IPS-15b (cell line): ENCODE data around the gene TRAPPC2L.
"Not testable (repeated sequence)": the region's sequence is repeated elsewhere in the genome, so short reads cannot be mapped to it uniquely, and the experiment has no call there.

ENCODE experiments used
- H3K27me3 ChIP-seq: one replicate; pipeline ENCODE4 v1.6.1; 2013; ENCODE audit warnings: low read length; ENCODE audit not compliant: control insufficient read depth, insufficient read depth
- H3K36me3 ChIP-seq: one replicate; pipeline ENCODE4 v1.6.1; 2013; ENCODE audit warnings: low read length; ENCODE audit not compliant: control insufficient read depth, insufficient read depth
- H3K4me1 ChIP-seq: one replicate; pipeline ENCODE4 v1.6.1; 2013; ENCODE audit warnings: mild to moderate bottlenecking, low read length; ENCODE audit not compliant: control insufficient read depth, insufficient read depth
- H3K4me3 ChIP-seq: one replicate; pipeline ENCODE4 v1.5.1; 2013; ENCODE audit warnings: low read depth, low read length
- H3K9ac ChIP-seq: one replicate; pipeline ENCODE4 v1.6.1; 2013; ENCODE audit warnings: low read depth, mild to moderate bottlenecking, low read length
- H3K9me3 ChIP-seq: one replicate; pipeline ENCODE4 v1.6.1; 2013; ENCODE audit warnings: mild to moderate bottlenecking, low read length; ENCODE audit not compliant: control insufficient read depth, insufficient read depth

Gene TRAPPC2L

GRCh38 chr16:88822281-88823040, 34.5 kb upstream of the TRAPPC2L start:
- Histone ChIP-seq H3K27me3 (no peaks in the 10 kb centered on the region), H3K4me1 (no peaks in the 10 kb centered on the region), H3K36me3 (peaks cover 12% of the 10 kb centered on the region), H3K9ac (no peak overlapping the region), H3K9me3 (no peaks in the 10 kb centered on the region), H3K4me3 (no peak overlapping the region)

- not testable (repeated sequence) for H3K4me1 ChIP-seq, H3K9ac ChIP-seq, H3K4me3 ChIP-seq, H3K9me3 ChIP-seq, H3K27me3 ChIP-seq
- peaks cover 12% of the 10 kb centered on the region for H3K36me3 ChIP-seq
Observed at GRCh38 chr16:88823646-88824045, 33.3 kb upstream of the TRAPPC2L start.

DNA sequence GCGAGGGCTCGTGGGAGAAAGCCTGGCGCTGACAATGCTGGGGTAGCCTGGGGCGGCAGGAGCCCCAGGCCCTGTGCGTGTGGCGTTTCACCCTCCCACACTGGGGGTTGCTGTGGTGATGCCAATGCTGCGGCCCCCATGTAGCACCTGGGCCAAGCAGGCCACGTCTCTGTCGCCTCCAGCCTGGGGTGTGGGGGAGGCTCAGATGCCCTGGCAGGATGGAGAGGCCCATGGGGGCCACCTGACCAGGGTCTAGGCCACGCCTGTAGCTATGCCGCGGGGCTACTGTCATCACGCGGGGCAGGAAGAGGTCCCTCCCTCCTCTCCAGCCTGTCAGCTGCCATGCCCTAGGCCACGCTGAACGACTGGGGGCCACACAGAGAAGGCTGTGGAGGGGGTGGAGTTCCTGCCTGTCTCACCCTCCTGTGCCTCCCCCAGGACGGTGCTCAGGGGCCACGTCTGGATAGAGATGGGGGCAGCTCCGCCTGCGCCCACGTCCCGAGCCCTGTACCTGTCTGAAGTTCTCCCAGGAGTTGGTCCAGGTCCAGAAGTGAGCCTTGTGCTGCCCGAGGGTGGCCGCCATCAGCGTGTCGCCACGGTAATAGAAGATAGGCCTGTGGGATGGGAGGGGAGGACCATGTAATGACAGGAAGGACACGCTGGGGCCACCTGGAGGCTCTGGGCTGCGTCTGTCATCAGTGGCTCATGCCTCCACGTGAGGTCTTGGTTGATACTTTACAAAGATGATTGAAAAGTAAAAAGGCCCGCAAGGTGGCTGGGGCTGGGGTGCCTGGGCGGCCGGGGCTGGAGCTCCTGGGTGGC, 32.5 kb upstream of the TRAPPC2L start:
- Histone ChIP-seq H3K9me3 (no peaks in the 10 kb centered on the region), H3K4me3 (no peak overlapping the region), H3K4me1 (no peaks in the 10 kb centered on the region), H3K36me3 (peaks cover 12% of the 10 kb centered on the region), H3K9ac (no peak overlapping the region), H3K27me3 (no peaks in the 10 kb centered on the region)

DNA sequence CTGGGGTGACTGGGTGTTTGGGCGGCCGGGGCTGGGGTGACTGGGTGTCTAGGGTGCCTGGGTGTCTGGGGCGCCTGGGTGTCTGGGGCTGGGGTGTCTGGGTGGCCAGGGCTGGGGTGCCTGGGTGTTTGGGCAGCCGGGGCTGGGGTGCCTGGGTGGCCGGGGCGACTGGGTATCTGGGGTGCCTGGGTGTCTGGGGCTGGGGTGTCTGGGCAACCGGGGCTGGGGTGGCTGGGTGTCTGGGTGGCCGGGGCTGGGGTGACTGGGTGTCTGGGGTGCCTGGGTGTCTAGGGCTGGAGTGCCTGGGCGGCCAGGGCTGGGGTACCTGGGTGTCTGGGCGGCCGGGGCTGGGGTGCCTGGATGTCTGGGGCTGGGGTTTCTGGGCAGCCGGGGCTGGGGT, 31.8 kb upstream of the TRAPPC2L start:
- Histone ChIP-seq H3K36me3 (peaks cover 12% of the 10 kb centered on the region), H3K4me1 (no peaks in the 10 kb centered on the region), H3K27me3 (no peaks in the 10 kb centered on the region), H3K4me3 (no peak overlapping the region), H3K9ac (no peak overlapping the region), H3K9me3 (no peaks in the 10 kb centered on the region)

- Histone ChIP-seq H3K9me3 (no peaks in the 10 kb centered on the region), H3K36me3 (peaks cover 9% of the 10 kb centered on the region), H3K27me3 (no peaks in the 10 kb centered on the region), H3K4me3 (no peak overlapping the region), H3K9ac (no peak overlapping the region), H3K4me1 (no peaks in the 10 kb centered on the region)
Observed at GRCh38 chr16:88826070-88826840, 30.7 kb upstream of the TRAPPC2L start.

GRCh38 chr16:88827727-88828126, 29.2 kb upstream of the TRAPPC2L start:
- H3K9me3 ChIP-seq: no peaks in the 10 kb centered on the region
- H3K27me3 ChIP-seq: no peaks in the 10 kb centered on the region
- H3K4me1 ChIP-seq: no peaks in the 10 kb centered on the region
- no peak overlapping the region for H3K4me3 ChIP-seq
- peaks cover 7% of the 10 kb centered on the region for H3K36me3 ChIP-seq
- H3K9ac ChIP-seq: no peak overlapping the region

DNA sequence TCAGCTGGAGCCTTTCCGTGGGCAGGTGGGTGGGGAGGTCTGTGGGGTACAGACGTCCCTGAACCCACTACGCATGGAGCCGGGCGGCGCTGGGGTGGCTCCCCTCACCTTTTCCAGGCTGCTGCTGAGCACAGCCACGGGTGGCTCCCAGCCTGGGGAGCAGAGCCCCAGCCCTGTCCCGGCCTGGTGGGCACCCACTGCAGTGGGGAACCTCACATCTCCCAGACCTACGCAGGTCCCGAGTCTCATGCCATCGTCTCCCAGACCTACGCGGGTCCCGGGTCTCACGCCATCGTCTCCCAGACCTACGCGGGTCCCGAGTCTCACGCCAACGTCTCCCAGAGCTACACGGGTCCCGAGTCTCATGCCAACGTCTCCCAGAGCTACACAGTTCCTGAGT, 28.2 kb upstream of the TRAPPC2L start:
- no peak overlapping the region for H3K9ac ChIP-seq
- no peaks in the 10 kb centered on the region for H3K27me3 ChIP-seq
- H3K9me3 ChIP-seq: no peaks in the 10 kb centered on the region
- no peaks in the 10 kb centered on the region for H3K4me1 ChIP-seq
- H3K36me3 ChIP-seq: peaks cover 7% of the 10 kb centered on the region
- H3K4me3 ChIP-seq: no peak overlapping the region

GRCh38 chr16:88830258-88830657, 26.7 kb upstream of the TRAPPC2L start:
- Histone ChIP-seq H3K27me3 (no peaks in the 10 kb centered on the region), H3K4me1 (no peaks in the 10 kb centered on the region), H3K36me3 (peaks cover 8% of the 10 kb centered on the region), H3K9me3 (no peaks in the 10 kb centered on the region), H3K4me3 (no peak overlapping the region), H3K9ac (no peak overlapping the region)

DNA sequence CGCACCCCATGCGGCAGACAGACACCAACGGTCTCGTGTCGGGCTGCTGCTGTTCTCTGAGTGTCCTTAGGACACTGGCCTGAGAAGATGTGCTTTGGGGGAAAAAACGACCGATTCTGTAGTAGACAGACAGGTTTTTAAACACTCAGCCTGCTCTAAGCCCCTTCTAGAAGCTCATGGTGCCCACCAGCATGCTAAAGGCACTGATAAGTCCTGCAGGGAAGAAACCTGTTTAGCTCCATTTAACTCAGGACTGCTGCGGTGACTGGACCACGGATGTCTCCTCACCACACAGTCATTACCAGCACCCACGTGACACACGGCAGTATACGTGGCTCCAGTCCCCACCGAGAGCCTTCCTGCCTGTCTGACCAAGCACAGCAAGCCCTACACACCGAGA, 26.1 kb upstream of the TRAPPC2L start:
- H3K36me3 ChIP-seq: peaks cover 11% of the 10 kb centered on the region
- H3K9me3 ChIP-seq: no peaks in the 10 kb centered on the region
- H3K27me3 ChIP-seq: no peaks in the 10 kb centered on the region
- no peak overlapping the region for H3K9ac ChIP-seq
- H3K4me1 ChIP-seq: no peaks in the 10 kb centered on the region
- H3K4me3 ChIP-seq: no peak overlapping the region

DNA sequence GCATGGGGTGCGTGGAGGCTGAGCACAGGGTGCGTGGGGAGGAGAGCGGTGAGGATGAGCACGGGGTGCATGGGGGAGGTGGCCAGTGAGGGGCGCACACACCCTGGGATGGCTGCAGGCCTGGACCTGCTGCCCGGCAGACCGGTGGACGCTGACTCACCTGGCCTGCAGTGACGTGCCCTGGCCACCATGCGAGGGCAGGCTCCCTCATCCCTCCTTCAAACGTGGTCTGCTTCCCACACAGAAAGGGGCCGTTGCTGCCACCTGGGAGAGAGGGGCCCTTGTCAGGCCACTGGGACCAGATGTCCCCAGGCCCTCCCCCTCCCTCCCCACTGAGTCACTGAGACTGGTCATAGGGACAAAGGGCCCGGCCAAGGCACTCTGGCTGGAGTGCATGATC, 25.1 kb upstream of the TRAPPC2L start:
- no peaks in the 10 kb centered on the region for H3K9me3 ChIP-seq
- H3K4me1 ChIP-seq: no peaks in the 10 kb centered on the region
- H3K36me3 ChIP-seq: peaks cover 13% of the 10 kb centered on the region
- H3K9ac ChIP-seq: no peak overlapping the region
- no peaks in the 10 kb centered on the region for H3K27me3 ChIP-seq
- no peak overlapping the region for H3K4me3 ChIP-seq

DNA sequence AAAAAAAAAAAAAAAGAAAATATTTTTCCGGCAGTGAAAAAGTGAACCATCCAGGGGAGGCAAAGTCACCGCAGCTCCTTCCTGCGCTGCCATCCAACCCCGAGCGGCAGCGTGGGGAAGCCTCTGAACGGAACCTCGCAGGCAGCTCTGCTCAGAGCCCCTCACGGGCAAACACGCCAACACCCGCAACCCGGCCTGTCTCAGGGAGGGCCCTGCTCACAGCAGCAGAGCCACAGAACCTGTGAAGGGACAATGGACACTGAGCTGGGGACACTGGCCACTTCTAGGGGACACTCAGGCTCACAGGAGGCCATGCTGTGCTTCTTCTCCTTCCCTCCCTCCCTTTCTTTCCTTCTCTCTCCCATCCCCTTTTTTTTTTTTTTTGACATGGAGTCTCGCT, 23.8 kb upstream of the TRAPPC2L start:
- Histone ChIP-seq H3K4me3 (no peak overlapping the region), H3K9ac (no peak overlapping the region), H3K27me3 (no peaks in the 10 kb centered on the region), H3K36me3 (peaks cover 13% of the 10 kb centered on the region), H3K4me1 (no peaks in the 10 kb centered on the region), H3K9me3 (no peaks in the 10 kb centered on the region)
